HG03521 (cell line): ENCODE measurements around the gene TRIP10.

Source experiments
- ATAC-seq: cut with Tn5 transposase; IDR thresholded peaks from one replicate; pipeline ENCODE4 v1.9.1; 2021; ENCODE audit warnings: mild to moderate bottlenecking, moderate library complexity; ENCODE audit not compliant: unreplicated experiment

The TRIP10 gene

GRCh38 chr19:6723738-6724137 lies 15.7 kb upstream of the TRIP10 start:
- no peak for ATAC-seq

DNA sequence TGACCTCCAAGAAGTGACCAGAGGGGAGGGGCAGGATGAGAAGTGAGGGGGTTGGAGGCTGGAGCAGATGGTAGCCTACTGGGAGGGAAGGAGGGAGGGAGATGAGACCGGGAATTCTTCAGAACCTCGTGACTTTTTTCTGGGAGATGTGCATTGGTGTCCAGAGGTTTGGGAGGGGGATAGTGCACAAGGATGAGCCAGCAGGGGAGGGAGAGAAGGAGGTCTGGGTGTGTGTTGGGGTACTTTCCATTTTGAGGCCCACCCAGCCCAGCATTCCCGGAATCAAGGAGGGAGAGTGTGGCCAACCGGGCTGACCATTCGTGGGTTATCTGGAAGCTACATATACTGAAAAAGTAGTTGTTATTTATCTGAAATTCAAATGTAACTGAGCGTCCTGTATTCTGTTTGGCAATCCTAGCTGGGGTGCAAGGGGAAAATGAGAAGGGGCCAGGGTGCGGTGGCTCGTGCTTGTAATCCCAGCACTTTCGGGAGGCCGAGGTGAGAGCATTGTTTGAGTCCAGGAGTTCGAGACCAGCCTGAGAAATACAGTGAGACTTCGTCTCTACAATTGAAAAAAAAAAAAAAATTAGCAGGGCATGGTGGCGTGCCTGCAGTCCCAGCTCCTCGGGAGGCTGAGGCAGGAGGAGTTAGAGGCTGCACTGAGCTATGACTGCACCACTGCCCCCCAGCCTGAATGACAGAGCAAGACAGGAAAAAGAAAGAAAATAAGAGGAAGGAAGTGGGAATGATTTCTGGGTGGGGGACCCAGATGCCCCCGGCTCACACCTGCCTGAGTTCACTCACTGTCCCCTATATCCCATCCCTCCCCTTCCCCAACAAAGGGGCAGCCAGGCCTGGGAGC lies 14.6 kb upstream of the TRIP10 start:
- no peak for ATAC-seq

GRCh38 chr19:6725513-6726231 lies 13.8 kb upstream of the TRIP10 start:
- no peak for ATAC-seq

- no peak for ATAC-seq
Measured at GRCh38 chr19:6728346-6728745, 11.1 kb upstream of the TRIP10 start.

- no peak for ATAC-seq
Measured at GRCh38 chr19:6729573-6730152, 9.8 kb upstream of the TRIP10 start.

- ATAC-seq, result no peak
Measured at GRCh38 chr19:6730153-6730804, 9.2 kb upstream of the TRIP10 start.

GRCh38 chr19:6730941-6731670 lies 8.4 kb upstream of the TRIP10 start:
- no peak for ATAC-seq

DNA sequence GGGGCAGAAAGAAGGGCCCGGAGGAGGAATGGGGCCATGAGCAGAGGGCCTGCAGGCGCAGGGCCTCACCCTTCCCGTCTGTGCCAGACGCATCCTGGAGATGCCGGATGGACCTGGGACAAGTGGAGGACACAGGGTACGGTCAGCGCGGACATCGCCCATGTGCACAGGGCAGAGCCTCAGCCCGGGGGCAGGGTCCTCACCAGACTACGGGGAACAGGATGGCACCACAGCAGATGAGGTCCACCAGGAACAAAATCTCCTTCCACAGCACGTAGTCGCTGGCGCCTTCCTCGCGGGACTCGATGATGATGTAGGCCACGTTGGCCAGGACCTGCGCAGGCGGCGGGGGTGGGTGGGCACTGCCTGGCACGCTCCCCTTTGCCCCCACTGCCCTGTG lies 7.7 kb upstream of the TRIP10 start:
- no peak for ATAC-seq

DNA sequence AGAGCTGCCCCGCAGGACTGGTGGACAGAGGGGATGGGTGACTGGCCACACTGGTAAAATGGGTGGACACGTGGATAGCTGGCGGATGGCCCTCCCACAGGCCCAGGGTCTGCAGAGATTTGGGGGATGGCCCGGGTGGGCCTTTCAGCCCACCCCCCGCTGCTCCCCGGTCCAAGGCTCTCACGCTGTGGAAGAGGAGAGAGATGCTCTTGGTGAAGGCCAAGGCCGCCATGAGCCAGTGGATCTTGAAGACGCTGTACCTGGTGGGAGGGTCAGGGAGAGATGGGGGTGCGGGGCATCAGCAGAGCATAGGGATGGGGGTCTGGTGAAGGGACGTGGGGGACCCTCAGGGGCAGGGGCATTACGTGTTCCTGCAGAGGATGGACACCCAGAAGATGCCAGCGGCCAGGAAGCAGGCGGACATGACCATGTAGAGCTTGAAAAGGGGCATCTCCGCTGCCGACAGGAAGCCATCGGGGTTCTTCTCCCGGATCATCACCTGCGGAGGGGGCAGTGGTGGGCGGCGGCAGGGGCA lies 6.6 kb upstream of the TRIP10 start:
- ATAC-seq, result no peak

DNA sequence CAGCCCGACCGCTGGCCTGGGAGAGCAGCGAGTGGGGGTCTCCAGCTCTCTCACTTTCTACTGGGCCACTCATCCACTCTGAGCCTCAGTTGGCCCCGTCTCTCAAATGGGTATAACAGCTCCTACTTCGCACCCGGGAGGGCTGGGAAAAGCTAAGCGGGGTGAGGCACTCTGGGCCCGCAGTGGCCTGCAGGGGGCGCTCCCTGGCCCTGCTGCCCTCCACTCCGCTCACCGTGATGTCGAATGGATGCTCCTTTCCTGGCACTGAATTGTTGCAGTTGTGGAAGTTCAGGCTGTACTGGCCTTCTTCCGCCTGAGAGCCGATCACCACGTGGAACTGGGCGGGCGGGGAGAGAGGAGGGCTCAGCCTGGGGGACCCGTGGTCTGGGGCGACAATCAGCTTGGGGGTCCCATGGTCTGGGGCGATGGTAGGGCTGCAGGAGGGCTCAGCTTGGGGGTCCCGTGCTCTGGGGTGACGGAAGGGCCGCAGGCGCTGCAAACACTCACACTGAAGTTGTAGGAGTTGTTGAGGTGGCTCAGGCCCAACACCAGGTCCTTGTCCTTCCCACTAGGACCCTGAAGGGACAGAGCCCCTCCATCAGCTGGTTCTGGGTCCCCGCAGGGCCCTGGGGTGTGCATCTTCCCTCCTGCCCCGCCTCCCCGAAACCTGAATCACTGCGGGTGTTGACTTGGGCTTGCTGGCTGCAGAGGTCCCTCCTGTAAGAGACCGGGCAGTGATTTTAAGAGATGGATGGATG lies 6.0 kb upstream of the TRIP10 start:
- no peak for ATAC-seq

GRCh38 chr19:6734096-6734696 lies 5.3 kb upstream of the TRIP10 start:
- ATAC-seq, result no peak

GRCh38 chr19:6735181-6735911 lies 4.1 kb upstream of the TRIP10 start:
- ATAC-seq, result no peak

- no peak for ATAC-seq
Measured at GRCh38 chr19:6736169-6736916, 3.1 kb upstream of the TRIP10 start.

DNA sequence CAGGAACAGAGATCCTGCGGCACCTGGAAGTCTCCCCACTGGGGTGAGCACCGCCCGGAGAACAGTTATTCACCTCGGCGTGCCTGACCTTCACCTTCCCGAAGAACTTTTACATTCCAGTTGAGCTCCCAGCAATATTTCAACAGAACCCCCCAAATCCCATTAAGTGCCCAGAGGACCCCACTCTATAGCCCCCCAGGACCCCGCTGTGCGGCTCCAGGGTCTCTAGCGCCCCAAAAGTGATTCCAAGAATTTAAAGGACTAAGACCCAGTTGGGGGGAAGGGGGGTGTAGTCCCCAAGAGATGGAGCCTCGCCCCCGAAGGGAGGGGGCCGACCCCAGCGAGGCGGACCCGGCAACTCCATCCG lies 2.6 kb upstream of the TRIP10 start:
- ATAC-seq, result no peak

DNA sequence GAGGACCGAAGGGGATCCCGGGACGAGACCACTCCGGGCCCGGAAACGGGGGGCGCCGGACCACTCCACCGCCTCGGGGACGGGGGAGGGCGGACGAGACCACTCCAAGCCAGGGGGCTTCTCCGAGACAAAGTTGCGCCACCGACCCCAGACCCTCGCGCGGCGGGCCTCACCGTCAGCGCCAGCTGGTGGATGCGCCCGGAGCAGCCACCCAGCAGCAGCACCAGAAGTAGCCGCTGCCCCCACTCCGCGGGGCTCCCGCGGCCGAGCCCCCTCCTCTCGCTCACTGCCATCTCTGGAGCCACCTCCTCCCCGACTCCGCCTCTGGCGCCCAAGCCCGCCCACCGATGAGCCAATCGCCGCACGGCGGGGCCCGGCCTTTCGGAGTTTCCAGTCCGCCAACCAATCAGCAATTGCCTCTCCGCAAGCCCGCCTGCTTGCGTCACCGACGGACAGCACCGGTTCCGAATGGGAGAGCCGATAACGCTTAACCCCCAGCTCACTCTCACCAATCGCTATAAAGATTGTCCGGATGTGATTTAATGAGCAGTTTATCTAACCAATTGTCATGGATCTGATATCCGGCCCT lies 2.1 kb upstream of the TRIP10 start, which contains the start of gene GPR108:
Gene GPR108 (minus strand): TSS at position 297 of the 589 bp plus-strand sequence. CDS start 4 bp downstream, at position 293.
- peak; percentile 57 for ATAC-seq

GRCh38 chr19:6737873-6738786 lies 1.4 kb upstream of the TRIP10 start:
- peak; percentile 1 for ATAC-seq
